H54 (cell line): ENCODE data around the gene PRR30.

Experiments used
- DNase-seq: peaks from one replicate; pipeline ENCODE4 v3.0.0; 2011; ENCODE audit warnings: low spot score, mixed read lengths; ENCODE audit not compliant: insufficient read length
- FAIRE-seq: peaks from 3 replicates; lab custom pipeline; 2011; peaks lifted over from hg19 to GRCh38; lab: Jason Lieb, UNC
- POLR2A ChIP-seq: IDR thresholded peaks from 2 replicates; pipeline ENCODE4 v1.6.1; 2011; ENCODE audit warnings: low read depth, mild to moderate bottlenecking, low read length

Gene PRR30

DNA sequence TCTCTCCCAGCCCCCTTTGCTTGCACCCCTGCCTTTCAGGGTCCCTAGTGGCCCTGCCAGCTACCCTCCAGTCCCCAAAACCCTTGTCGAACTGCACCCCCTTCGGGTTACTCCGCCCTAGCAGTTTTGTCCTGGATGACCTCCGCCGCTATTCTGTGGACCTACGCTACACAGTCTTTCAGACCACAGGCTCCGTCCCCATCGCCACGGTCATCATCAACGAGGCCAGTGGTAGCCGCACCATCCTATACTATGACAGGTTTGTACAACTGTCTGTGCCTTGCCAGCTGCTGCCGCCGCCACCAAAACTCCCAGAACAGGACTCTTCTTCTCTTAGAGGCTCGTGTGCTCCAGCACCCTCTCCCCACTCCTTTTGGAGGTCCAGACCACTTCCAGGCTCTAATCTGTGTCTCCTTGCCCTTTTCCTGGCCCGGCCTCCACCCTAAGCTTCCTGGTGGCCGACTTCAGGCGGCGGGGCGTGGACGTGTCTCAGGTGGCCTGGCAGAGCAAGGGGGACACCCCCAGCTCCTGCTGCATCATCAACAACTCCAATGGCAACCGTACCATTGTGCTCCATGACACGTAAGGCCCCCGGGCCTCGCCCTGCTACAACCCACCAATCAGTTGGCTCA lies 44.7 kb downstream of the PRR30 start:
- DNase-seq (no peak), FAIRE-seq (no peak)
- TF ChIP-seq POLR2A: no peak

DNA sequence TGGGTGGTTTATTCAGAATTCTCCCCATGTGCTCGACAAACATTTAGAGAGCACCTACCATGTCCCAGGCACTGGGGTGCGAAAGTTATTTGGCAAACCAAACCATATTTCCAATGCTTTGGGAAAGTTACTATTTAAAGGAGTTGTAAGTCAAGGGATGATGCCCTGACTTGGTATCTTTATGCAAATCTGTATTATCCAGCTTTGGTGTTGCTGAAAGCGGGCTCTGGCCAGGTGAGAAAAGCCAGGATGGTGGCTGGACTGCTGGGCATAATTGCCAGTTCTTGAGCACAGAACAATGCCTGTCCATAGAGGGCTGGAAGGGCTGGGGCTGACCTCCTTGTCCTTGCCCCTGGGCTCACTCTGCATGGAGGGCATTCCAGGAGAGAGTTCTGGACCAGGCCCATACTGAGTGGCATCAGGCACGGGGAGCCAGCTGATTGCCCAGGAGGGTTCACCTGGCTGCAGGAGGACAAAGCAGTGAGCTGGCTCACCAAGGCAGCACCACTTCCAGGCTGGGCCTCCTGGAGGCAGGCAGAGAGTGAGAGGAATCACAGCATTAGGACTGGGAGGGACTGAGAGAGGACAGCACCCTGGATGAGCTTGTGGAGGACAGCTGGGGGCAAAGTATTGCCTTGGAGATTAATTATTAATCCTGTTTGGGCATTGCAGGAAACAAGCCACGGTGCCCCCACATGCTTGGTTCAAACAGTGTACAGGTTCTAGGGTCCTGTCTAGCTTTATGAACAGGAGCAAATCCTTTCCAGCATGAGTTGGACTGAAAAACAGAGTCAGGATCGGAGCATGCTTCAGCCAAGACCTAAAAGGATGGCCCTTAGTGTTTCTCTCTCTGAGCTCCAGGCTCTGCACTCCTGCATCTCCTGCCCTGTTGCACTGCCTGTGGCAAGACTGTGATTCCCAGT lies 45.5 kb downstream of the PRR30 start:
- TF ChIP-seq POLR2A: no peak
- DNase-seq: no peak
- no peak for FAIRE-seq

DNA sequence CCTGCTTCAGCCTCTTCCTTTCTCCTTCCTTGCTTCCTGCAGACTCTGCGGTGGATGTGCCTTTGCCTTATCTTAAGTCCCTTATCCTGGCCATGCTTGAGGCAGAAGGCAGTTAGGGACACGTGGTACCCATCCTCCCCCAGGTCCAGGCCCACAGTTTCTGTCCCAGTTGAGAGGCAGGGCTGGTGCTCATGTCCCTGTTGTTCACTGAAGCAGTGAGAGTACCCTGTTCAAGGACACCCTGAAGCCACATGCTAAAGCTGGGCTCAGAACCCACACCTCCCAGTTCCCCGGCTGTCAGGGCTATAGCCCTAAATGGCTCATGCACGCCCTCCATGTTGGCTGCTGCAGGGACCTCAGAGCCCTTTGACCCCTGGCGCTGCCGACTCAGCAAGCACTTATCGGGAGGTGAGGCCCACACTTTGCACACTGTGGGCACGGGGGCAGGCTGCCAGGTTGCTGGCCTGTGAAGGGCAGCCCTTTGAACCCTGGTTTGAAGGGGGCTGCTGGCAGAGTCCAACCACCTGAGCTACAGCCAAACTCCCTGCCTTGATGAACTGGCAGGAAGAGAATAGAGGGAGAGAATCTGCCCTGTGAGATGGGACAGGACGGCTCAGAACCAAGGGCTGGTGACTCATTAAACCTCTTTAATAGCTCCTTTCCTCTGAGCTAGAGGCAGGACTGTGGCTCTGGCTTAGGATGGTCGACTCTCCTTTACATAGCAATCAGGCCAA lies 46.3 kb downstream of the PRR30 start:
- FAIRE-seq (no peak), DNase-seq (no peak)
- no peak for TF ChIP-seq POLR2A

DNA sequence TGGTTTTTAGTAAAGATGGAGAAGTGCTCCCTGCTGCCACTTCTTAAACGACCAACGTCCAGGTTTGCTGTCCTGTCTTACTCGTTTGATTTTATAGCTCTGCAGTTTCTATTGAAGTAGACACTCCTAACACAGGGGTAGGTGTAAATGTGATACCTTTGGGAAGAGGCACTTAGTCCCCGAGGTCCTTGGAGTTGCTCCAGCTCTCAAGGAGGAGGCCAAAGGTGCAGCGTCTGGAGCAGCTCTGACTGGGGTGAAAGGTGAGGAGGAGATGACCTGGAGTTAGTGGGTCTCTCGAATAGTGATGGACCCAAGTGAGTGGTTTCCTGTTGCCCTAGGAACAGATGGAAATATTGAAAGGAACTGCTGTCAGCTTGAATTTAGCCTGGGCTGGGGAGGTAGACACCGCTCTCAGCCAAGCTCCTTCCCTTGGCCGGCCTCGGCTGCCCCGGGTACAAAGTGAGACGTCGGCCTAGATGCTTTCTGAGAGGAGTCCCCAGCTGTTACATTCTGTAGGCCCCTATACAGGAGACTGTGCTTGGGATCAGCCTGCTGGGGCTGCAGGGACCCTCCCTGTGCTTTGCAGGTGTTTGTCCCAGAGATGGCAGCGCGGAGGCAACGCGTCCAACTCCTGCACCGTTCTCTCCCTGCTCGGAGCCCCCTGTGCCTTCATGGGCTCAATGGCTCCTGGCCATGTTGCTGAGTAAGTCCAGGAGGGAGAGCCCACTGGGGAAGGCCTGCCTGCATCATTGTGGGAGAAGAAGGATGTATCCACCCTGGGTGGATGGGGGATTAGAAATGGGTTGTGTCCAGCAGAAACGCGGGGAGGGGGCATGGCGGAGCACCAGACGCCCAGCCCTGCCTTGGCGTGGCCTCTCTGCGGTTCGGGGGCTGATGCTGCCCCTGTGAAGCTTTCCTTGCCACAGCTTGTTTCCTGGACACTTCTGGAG lies 47.2 kb downstream of the PRR30 start:
- no peak for DNase-seq
- no peak for TF ChIP-seq POLR2A
- FAIRE-seq: no peak

DNA sequence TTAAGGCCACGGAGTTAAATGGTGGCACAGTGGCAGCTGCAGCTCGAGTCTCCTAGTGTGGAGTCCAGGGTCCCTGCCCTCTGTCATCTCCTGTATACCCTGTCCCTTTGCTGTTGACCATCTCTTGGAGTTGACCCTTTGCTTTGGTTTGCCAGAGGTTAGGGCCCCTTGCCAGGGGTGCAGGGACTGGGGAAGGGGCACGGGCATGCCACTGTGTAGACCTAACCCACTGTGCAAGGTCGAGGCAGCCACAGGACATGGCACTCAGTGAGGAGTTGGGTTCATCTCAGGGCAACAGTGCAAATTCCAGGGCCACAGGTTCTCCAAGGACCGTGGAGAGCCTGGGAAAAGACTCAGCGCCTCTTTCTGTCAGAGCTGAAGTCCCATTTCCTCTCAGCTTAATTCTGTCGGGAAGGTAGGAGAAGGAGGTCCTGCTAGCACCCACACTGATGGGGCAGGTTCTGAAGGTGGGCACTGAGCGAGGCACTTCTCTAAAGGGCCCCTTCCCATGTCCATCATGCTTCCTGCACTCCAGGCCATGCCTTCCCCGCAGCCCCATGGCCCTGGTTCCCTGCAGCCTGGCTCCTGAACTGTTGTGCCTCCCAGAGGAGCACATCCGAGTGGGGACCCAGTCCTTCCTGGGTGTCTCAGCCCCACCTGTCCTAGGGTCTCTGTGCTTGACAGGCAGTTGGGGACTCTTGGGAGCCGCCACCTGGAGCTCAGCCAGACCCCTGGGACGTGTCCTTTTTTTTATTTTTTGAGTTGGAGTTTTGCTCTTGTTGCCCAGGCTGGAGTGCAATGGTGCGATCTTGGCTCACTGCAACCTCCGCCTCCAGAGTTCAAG lies 49.9 kb downstream of the PRR30 start:
- FAIRE-seq: no peak
- no peak for TF ChIP-seq POLR2A
- no peak for DNase-seq

DNA sequence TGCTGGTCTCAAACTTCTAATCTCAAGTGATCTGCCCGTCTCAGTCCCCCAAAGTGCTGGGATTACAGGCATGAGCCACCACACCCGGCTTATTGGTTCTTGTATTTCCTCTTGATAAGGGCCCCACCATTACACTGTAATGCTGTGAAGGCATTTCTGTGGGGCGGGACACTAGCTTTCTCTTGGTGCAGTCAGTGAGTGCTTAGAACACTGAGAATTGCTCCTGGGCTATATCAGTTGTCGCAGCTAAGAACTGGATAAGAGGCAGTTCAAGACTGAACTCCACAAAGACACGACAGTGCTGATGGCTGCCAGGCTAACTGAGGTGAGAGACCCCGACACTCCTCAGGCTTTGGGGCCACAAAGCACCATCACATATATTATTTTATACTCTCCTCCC lies 50.6 kb downstream of the PRR30 start:
- DNase-seq (no peak), FAIRE-seq (no peak)
- no peak for TF ChIP-seq POLR2A

DNA sequence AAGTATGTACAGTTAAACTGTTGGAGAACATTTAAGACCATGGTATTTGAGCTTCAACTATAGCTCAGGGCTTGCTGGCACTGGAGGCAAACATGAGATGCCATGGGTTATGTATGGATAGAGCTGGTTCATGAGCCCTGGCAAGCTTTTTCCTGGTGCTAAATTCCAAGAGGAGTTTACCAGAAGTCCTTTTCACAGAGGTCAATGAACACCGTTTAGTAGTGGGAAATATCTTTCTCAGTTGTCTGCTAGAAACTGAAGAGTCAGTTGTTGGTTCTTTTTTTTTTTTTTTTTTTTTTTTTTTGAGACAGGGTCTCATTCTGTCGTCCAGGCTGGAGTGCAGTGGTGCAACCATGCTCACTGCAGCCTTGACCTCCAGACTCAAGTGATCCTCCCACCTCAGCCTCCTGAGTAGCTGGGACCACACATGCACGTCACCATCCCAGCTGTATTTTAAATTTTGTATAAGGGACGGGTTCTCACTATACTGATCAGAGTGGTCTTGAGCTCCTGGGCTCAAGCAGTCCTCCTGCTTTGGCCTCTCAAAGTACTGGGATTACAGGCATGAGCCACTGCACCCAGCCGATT lies 51.3 kb downstream of the PRR30 start:
- TF ChIP-seq POLR2A: no peak
- FAIRE-seq (no peak), DNase-seq (no peak)
